Measurements from ENCODE around the gene TCF7L2.

The TCF7L2 gene

DNA sequence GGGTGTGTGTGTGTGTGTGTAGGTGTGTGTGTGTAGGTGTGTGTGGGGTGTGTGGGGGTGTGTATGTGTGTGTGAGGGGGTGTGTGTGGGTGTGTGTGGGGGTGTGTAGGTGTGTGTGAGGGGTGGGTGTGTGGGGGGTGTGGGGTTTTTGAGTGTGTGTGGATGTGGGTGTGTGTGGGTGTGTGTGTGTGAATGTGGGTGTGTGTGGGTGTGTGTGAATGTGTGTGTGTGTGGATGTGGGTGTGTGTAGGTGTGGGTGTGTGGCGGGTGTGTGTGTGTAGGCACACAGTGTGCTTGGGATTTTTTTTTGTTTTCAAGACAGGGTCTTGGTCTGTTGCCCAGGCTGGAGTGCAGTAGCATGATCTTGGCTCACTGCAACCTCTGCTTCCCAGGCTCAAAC is 36.8 kb upstream of the TCF7L2 start:
- DNase-seq (ENCODE audit: low read depth), result no peak
- no peak for TF ChIP-seq CTCF (IDR thresholded peaks at IDR 0.05; ENCODE audit: control insufficient read depth, extremely low read depth, insufficient read depth)
- H3K4me3 ChIP-seq (ENCODE audit: low read depth, low read length), result no peak overlapping the region

- peak; percentile 7 for DNase-seq (ENCODE audit: low read depth)
- no peak overlapping the region for H3K4me3 ChIP-seq (ENCODE audit: low read depth, low read length)
- no peak for TF ChIP-seq CTCF (IDR thresholded peaks at IDR 0.05; ENCODE audit: control insufficient read depth, extremely low read depth, insufficient read depth)
These were observed 36.3 kb upstream of the TCF7L2 start for GRCh38 chr10:112913661-112914287.

- H3K4me3 ChIP-seq (ENCODE audit: low read depth, low read length), result no peak overlapping the region
- TF ChIP-seq CTCF (IDR thresholded peaks at IDR 0.05; ENCODE audit: control insufficient read depth, extremely low read depth, insufficient read depth), result no peak
- DNase-seq (ENCODE audit: low read depth), result no peak
These were observed 35.6 kb upstream of the TCF7L2 start for GRCh38 chr10:112914288-112914952.

DNA sequence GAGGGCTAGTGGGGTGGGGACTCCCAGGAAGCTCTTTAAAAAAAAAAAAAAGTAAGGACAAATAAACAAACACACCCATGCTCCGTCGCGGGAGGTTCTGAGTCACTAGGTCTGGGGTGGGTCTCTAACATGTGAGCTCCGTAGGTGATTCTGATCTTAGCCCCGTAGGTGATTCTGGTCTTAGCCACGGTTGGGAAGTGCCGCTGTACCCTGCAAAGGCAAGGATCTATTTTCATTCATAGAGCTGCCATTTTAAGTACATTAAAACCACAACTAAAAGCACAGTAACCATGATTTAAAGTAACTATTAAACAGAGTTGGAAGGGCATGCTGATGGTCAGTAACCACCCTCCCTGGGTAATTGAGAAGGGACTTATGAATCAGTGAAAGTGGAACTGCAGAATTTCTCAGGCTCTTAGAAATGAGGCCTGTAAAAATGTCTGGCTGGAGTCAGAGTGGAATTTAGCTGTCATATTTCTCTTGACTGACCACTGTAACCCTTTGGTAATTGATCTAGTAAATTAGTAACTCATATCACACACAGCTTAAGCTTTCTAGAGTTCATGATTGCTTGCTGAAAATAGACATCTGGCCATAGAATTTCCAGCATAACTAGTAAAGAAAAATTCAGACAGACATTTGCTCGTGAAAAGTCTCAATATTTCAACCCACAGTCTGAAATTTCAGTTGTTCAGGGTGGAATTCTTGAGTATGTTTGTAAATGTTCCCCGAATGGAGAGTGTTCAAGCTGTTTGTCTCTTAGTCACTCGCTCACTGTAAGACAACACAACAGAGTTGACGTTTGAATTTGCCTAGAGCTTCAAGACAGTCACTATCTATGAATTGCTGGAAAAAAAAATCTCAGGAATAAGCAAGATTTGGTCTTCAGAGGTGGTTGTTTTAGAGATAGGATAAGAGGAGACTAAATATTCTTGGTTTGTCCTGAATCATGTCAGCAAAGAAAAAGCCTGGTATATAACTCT is 34.2 kb upstream of the TCF7L2 start:
- H3K4me3 ChIP-seq (ENCODE audit: low read depth, low read length), result no peak overlapping the region
- TF ChIP-seq CTCF (IDR thresholded peaks at IDR 0.05; ENCODE audit: control insufficient read depth, extremely low read depth, insufficient read depth), result no peak
- DNase-seq (ENCODE audit: low read depth), result no peak

- TF ChIP-seq CTCF (IDR thresholded peaks at IDR 0.05; ENCODE audit: control insufficient read depth, extremely low read depth, insufficient read depth), result no peak
- DNase-seq (ENCODE audit: low read depth), result no peak
- no peak overlapping the region for H3K4me3 ChIP-seq (ENCODE audit: low read depth, low read length)
These were observed 32.4 kb upstream of the TCF7L2 start for GRCh38 chr10:112917681-112918080.

- H3K4me3 ChIP-seq (ENCODE audit: low read depth, low read length), result no peak overlapping the region
- no peak for TF ChIP-seq CTCF (IDR thresholded peaks at IDR 0.05; ENCODE audit: control insufficient read depth, extremely low read depth, insufficient read depth)
- DNase-seq (ENCODE audit: low read depth), result no peak
These were observed 31.3 kb upstream of the TCF7L2 start for GRCh38 chr10:112918771-112919170.

Measured in LNCaP clone FGC (cell line).